Endodermal cell (in vitro differentiated cells): ENCODE measurements around the gene AIF1L. TPM values are rescaled to one million over a fixed set of nuclear protein-coding genes. Genes with fewer than 3 reads are reported as not detected.

Experiments used
- DNase-seq: peaks from one replicate; pipeline ENCODE4 v3.0.0-alpha.2; 2017
- H3K27ac ChIP-seq: 2 replicates; pipeline ENCODE4 v1.5.1; 2013; ENCODE audit warnings: mild to moderate bottlenecking, low read depth, low read length, moderate library complexity
- H3K27me3 ChIP-seq: 2 replicates; pipeline ENCODE4 v1.6.1; 2013; ENCODE audit warnings: mild to moderate bottlenecking, low read length, moderate library complexity; ENCODE audit not compliant: insufficient read depth, control insufficient read depth, poor library complexity, severe bottlenecking
- H3K36me3 ChIP-seq: 2 replicates; pipeline ENCODE4 v1.7.0; 2013; ENCODE audit warnings: mild to moderate bottlenecking, low read length, moderate library complexity; ENCODE audit not compliant: control insufficient read depth, insufficient read depth
- H3K4me1 ChIP-seq: one replicate; pipeline ENCODE4 v1.7.0; 2013; ENCODE audit warnings: low read length; ENCODE audit not compliant: control insufficient read depth, insufficient read depth
- H3K4me3 ChIP-seq: 2 replicates; pipeline ENCODE4 v1.5.1; 2013; ENCODE audit warnings: mild to moderate bottlenecking, low read length, moderate library complexity
- H3K9ac ChIP-seq: 2 replicates; pipeline ENCODE4 v1.6.1; 2013; ENCODE audit warnings: mild to moderate bottlenecking, low read length, moderate library complexity; ENCODE audit not compliant: poor library complexity, severe bottlenecking; ENCODE audit errors: extremely low read depth
- H3K9me3 ChIP-seq: 2 replicates; pipeline ENCODE4 v1.6.1; 2013; ENCODE audit warnings: mild to moderate bottlenecking, low read length, moderate library complexity; ENCODE audit not compliant: control insufficient read depth
- H3K27ac Mint-ChIP-seq: 2 replicates; pipeline ENCODE4 v1.8.0; 2020; ENCODE audit warnings: mixed read lengths
- H3K27me3 Mint-ChIP-seq: 2 replicates; pipeline ENCODE4 v1.8.0; 2021; ENCODE audit warnings: mild to moderate bottlenecking, mixed read lengths; ENCODE audit not compliant: insufficient read depth
- H3K36me3 Mint-ChIP-seq: 2 replicates; pipeline ENCODE4 v1.8.0; 2020; ENCODE audit warnings: low read depth, mixed read lengths
- H3K4me1 Mint-ChIP-seq: 2 replicates; pipeline ENCODE4 v1.8.0; 2020; ENCODE audit warnings: mixed read lengths
- H3K4me3 Mint-ChIP-seq: 2 replicates; pipeline ENCODE4 v1.8.0; 2020; ENCODE audit warnings: mild to moderate bottlenecking, moderate library complexity, mixed read lengths
- H3K9me3 Mint-ChIP-seq: 2 replicates; pipeline ENCODE4 v1.8.0; 2020; ENCODE audit warnings: mild to moderate bottlenecking, mixed read lengths
- WGBS, 2 experiments: methylation state at CpG; one replicate each; pipeline versions ENCODE4 v1.1.5 to v1.1.7; 2013; ENCODE audit warnings: missing lambda C conversion rate in 2 of 2, mixed read lengths in 1 of 2; ENCODE audit not compliant: insufficient coverage in 1 of 2, insufficient read length in 1 of 2; 5-methylcytosine and 5-hydroxymethylcytosine counted together
- total RNA-seq, 2 donors: library from RNA; stranded (reverse); fragmentation: NEBNext Ultra II Directional in 1 of 2; extraction: Animal tissue kit (Norgen Biotek cat#: 25700) in 1 of 2; gene quantifications; 2 replicates in 1 of 2; 3 replicates in 1 of 2; pipeline ENCODE4 v1.2.1, GENCODE V29; 2021
- TF ChIP-seq, protein P1 (sequence below): fragments of 200-600 bp; sonication (generic); conservative IDR thresholded peaks from 2 replicates; pipeline ENCODE4 v1.5.0; 2021; ENCODE audit warnings: antibody characterized with exemption, mild to moderate bottlenecking

Gene AIF1L
- total RNA-seq, 2 donors from 2014 or later: 93.4 to 117 TPM

DNA sequence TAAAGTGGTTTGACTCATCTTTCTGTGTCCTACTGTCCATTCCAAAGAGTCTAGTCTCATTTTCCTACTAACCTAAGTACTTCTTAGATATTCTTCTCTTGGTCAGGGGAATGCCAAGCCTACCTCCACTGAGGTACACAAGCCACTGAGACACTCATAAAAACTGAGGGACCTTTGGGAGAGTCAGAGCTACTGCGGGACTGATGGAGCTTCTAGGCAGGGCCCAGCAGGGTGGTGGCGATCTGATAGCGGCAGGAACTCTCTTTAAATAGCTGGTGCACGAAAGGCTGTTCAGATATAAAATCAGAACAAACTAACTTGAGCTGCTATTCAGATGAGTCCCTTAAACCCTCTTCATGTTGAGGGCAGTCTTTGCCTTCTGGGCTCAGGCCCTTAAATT, 43.8 kb downstream of the AIF1L start:
- TF ChIP-seq, protein P1, sequence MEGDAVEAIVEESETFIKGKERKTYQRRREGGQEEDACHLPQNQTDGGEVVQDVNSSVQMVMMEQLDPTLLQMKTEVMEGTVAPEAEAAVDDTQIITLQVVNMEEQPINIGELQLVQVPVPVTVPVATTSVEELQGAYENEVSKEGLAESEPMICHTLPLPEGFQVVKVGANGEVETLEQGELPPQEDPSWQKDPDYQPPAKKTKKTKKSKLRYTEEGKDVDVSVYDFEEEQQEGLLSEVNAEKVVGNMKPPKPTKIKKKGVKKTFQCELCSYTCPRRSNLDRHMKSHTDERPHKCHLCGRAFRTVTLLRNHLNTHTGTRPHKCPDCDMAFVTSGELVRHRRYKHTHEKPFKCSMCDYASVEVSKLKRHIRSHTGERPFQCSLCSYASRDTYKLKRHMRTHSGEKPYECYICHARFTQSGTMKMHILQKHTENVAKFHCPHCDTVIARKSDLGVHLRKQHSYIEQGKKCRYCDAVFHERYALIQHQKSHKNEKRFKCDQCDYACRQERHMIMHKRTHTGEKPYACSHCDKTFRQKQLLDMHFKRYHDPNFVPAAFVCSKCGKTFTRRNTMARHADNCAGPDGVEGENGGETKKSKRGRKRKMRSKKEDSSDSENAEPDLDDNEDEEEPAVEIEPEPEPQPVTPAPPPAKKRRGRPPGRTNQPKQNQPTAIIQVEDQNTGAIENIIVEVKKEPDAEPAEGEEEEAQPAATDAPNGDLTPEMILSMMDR: no peak
- Histone ChIP-seq H3K27ac (no peak overlapping the region), H3K9ac (no peak overlapping the region), H3K36me3 (peaks cover 94% of the 10 kb centered on the region), H3K9me3 (no peaks in the 10 kb centered on the region), H3K4me3 (no peak overlapping the region), H3K27me3 (no peaks in the 10 kb centered on the region), H3K4me1 (no peaks in the 10 kb centered on the region)
- Mint-ChIP-seq H3K4me1 (no peaks in the 10 kb centered on the region), H3K27ac (no peak overlapping the region), H3K4me3 (no peak overlapping the region), H3K36me3 (peaks cover 66% of the 10 kb centered on the region), H3K9me3 (no peaks in the 10 kb centered on the region), H3K27me3 (no peaks in the 10 kb centered on the region)
- DNase-seq: no peak
- 92 to 100% methylated on average over 4 of the region's 4 CpGs for WGBS, 2 experiments

DNA sequence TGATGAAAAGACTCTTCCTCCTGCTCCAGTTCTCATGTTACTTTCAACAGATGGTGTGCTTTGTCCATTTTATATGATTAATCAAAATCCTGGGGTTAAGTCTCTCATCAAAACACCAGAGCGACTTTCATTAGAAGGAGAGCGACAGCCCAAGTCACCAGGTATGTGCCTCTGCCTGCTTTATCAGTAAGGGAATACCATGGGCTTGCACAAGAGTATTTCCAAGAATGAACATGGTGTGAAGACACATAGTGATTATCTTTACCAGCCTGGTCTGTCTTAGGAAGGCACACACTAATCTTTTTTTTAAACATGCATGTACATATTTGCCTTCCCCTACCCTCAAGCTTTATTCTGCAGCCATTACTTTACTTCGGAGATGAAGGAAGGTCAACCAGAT, 44.2 kb downstream of the AIF1L start:
- H3K9me3 ChIP-seq: no peaks in the 10 kb centered on the region
- Mint-ChIP-seq H3K9me3 (no peaks in the 10 kb centered on the region), H3K36me3 (peaks cover 68% of the 10 kb centered on the region), H3K27me3 (no peaks in the 10 kb centered on the region), H3K4me1 (no peaks in the 10 kb centered on the region), H3K4me3 (no peak overlapping the region), H3K27ac (no peak overlapping the region)
- no peak for DNase-seq
- 92 to 97% methylated on average over 2 to 3 of the region's 3 CpGs for WGBS, 2 experiments
- no peaks in the 10 kb centered on the region for H3K4me1 ChIP-seq
- no peak overlapping the region for H3K4me3 ChIP-seq
- H3K27me3 ChIP-seq: no peaks in the 10 kb centered on the region
- TF ChIP-seq, protein P1: no peak
- H3K27ac ChIP-seq: no peak overlapping the region
- H3K36me3 ChIP-seq: peaks cover 94% of the 10 kb centered on the region
- no peak overlapping the region for H3K9ac ChIP-seq

DNA sequence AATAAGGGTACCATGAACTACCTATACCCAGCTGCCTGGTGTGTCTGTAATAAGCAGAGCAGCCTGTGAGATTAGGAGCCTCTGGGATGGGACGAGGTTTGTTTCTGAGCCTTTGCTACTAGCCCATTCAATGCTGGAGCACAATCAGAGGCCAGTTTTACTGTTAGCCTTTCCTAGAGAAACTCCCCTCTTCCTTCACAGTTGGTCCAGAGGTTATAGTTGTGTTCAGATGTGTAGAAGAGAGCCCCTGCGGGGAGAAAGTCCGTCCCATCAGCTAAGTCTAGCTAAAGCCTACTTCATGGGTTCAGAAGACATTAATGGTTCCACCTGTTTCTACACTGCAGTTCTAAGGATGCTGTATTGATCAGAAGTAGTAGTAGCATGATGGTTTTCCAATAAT, 45.8 kb downstream of the AIF1L start:
- H3K4me1 ChIP-seq: no peaks in the 10 kb centered on the region
- no peaks in the 10 kb centered on the region for H3K27me3 Mint-ChIP-seq
- no peaks in the 10 kb centered on the region for H3K27me3 ChIP-seq
- no peak for DNase-seq
- no peaks in the 10 kb centered on the region for H3K4me1 Mint-ChIP-seq
- TF ChIP-seq, protein P1: no peak
- H3K9me3 Mint-ChIP-seq: no peaks in the 10 kb centered on the region
- H3K9ac ChIP-seq: no peak overlapping the region
- H3K36me3 ChIP-seq: peaks cover 93% of the 10 kb centered on the region
- no peak overlapping the region for H3K4me3 ChIP-seq
- H3K27ac ChIP-seq: no peak overlapping the region
- no peaks in the 10 kb centered on the region for H3K9me3 ChIP-seq
- peaks cover 69% of the 10 kb centered on the region for H3K36me3 Mint-ChIP-seq
- no peak overlapping the region for H3K27ac Mint-ChIP-seq
- 97 to 100% methylated on average over 2 to 3 of the region's 3 CpGs for WGBS, 2 experiments
- H3K4me3 Mint-ChIP-seq: no peak overlapping the region
